Adrenal gland (tissue), 5 donors: ENCODE data around the gene TMEM17.

Source experiments
- CTCF ChIP-seq, 6 experiments: fragments of 450-650 bp in 4 of 6; fragments of 200-600 bp in 2 of 6; sonication (generic) in 1 of 6; IDR thresholded peaks; 1 replicate in 5 of 6; 2 replicates in 1 of 6; pipeline versions ENCODE4 v1.5.1 to v1.8.0; 2016 to 2021; ENCODE audit warnings: antibody characterized with exemption in 6 of 6, mild to moderate bottlenecking in 2 of 6, moderate library complexity in 1 of 6
- POLR2A ChIP-seq, 2 donors: fragments of 450-650 bp; IDR thresholded peaks; one replicate each; pipeline ENCODE4 v1.6.1; 2017; ENCODE audit warnings: antibody characterized with exemption in 2 of 2, mild to moderate bottlenecking in 2 of 2, moderate library complexity in 1 of 2
- donor health status: DM: no; HTN: no; CAD: no.

GRCh38 chr2:62531594-62531993 lies 25.6 kb upstream of the TMEM17 start:
- TF ChIP-seq POLR2A (IDR thresholded peaks at IDR 0.05) (no peak), CTCF (IDR thresholded peaks at IDR 0.05) (no peak)
